HG03159 (cell line): ENCODE results near the gene LRRC28.

Experiments used
- ATAC-seq: cut with Tn5 transposase; IDR thresholded peaks from one replicate; pipeline ENCODE4 v1.9.1; 2021; ENCODE audit warnings: mild to moderate bottlenecking, moderate library complexity; ENCODE audit not compliant: unreplicated experiment

The LRRC28 gene

GRCh38 chr15:99414755-99415731 is 163.8 kb downstream of the LRRC28 start:
- ATAC-seq, result no peak

DNA sequence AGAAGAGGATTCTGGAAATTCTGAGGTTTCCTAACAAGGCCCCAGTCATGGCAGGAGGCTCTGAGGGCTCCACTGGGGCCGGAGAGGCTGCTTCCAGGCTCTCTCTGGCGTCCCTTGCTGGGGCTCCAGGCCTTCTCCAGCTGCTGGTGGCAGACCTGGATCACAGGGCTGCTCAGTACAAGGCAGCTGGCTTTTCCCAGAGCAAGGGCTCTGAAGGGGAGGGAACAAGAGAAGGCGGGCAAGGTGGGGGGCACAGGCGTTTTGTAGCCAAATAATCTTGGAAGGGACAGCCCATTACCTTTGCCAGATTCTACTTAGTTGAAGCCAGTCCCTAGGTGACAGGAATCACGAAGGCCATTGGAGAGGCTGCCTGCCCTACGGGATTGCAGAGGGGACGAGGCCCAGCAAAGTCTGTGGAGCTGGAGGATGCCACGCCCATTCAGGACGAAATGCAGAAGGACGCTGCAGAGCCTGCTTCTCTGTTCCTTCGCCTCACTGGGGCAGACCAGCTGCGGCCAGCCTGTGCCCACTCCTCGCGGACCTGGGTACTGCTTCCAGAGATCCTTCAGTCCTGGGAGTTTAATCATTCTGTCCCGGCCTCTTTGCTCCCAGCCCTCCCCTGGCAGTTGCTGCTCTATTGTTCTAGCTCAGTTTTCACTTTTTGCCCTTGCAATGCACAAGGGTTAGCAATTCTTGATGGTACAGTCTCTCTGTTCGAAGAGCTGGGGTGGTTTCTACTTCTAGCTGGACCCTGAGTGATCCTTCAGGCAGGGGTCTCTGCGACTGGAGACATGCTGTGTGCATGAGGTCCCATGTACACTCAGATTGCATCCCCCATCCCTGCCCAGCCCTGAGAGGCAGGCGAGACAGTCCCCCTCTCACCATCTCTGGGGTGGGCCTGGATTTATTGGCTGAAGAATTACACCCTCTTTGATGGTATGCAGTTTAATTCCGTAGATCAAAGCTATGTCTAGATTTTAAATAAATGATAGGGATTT is 165.2 kb downstream of the LRRC28 start:
- ATAC-seq, result no peak

DNA sequence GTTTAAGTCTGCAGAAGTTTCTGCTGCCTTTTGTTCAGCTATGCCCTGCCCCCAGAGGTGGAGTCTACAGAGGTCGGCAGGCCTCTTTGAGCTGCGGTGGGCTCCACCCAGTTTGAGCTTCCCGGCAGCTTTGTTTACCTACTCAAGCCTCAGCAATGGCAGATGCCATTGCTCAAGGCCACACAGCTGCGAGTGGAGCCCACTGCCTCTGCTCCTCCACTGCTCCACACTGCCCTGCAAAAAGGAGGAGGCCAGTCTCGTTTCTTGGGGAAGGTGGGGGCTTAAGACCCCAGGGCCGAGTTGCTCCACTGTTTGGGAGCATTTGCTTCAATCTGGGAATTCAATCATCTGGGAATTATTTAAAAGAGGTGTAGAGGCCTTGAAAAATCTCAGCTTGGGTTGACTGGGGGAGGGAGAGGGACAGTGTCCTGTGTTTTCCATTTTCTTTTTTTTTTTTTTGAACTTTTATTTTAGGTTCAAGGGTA is 169.9 kb downstream of the LRRC28 start:
- no peak for ATAC-seq

DNA sequence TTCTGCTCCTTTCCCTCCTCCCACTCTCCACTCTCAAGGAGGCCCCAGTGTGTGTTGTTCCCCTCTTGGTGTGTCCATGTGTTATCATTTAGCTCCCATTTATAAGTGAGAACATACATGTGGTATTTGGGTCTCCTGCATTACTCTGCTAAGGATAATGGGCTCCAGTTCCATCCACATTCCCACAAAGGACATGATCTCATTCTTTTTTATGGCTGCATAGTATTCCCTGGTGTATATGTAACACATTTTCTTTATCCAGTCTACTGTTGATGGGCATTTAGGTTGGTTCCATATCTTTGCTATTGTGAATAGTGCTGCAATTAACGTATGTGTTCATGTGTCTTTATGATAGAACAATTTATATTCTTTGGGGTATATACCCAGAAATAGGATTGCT is 170.5 kb downstream of the LRRC28 start:
- no peak for ATAC-seq

DNA sequence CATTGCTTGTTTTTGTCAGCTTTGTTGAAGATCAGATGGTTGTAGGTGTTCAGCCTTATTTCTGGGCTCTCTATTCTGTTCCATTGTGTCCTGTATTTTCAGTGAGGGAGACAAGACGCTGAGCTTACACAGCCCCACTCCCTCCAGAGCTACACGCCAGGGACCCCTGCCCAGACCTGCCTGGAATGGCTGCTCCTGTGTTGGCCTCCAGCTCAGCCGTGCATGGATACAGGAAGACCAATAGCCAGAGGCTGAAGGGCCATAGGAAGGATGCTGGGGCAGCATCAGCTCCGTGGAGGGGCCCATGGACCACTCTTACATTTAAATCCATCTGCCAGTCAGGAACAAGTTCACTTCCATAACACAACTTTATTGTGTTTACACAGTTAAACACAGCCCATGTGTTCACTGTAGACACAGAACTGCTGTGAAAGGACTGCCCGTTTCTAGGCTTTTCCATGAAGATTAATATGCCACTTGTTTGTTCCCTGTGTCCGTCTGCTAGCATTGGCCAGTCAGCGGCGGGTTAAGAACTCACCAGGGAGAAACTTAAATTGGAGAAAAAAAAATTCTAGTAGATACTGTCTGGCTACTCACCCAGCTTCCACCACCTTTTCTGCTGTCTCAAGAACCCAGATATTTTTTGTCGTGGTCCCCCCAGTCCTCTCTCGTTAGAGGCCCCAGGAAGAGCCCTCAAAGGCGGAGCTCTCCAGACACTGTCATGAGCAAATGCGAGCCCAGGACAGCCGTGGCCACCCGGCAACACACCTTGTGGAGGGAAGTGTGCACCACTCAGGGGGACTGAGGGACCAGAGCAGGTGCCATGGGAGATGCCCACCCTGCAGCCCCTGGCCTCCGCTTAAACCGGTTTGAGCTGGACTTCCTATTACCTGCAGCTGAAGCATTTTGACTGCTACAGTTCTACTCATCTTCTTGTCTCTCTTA is 172.2 kb downstream of the LRRC28 start:
- no peak for ATAC-seq

GRCh38 chr15:99424131-99424571 is 172.9 kb downstream of the LRRC28 start:
- no peak for ATAC-seq

DNA sequence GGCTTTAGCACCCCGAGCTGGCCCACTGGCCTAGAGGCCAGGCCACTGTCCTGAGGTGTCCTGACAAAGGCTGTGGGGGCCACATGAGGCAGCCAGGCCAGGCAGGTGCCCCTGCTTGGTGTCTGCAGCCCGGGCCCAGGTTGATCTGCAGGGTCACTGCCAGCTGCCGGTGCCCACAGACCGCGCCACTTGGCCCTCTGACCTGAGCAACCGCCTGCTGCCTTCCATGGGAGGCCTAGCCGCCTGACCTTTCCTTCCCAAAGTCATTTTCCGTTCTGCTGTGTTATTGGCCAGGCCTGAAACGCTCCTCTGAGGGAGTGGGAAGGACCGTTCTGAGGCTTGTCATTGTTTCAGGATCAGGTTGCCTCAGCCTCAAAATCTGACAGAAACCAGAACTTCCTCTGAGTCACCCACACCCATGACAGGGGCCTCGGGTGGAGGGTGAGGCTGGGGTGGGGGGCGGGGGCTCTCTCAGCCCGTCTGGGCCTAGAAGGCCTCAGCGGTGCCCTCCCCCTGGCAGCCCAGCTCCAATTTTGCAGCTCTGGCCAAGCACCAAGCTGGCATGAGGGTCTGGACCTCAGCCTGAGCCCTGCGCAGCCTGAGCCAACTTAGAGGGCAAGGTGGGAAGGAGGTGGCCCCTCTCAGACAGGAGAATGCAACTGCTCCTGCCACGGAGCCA is 173.8 kb downstream of the LRRC28 start:
- peak; percentile 74 for ATAC-seq

GRCh38 chr15:99425657-99426301 is 174.5 kb downstream of the LRRC28 start:
- no peak for ATAC-seq

- no peak for ATAC-seq
Observed at GRCh38 chr15:99426431-99427105, 175.3 kb downstream of the LRRC28 start.

DNA sequence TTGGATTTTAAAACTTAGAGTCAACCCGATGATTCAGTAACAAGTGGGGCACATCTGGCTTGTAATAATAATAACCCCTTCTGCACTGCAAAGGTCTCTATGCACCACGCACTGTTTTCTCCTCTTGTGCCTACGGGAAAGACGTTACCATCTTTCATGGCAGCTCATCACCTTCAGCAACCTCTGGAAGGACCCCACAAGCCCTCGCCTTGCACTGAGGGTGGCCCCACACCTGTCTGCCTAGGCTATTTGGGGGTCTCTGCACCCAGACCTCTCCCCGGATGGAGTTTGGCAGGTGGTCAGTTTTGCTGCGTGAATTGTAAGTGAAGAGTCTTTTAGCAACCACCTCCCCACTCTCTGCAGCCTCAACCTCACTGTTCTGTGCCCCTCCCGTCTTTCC is 175.9 kb downstream of the LRRC28 start:
- no peak for ATAC-seq

GRCh38 chr15:99427668-99428361 is 176.5 kb downstream of the LRRC28 start:
- ATAC-seq, result no peak

- ATAC-seq, result no peak
Observed at GRCh38 chr15:99429681-99430081, 178.4 kb downstream of the LRRC28 start.

DNA sequence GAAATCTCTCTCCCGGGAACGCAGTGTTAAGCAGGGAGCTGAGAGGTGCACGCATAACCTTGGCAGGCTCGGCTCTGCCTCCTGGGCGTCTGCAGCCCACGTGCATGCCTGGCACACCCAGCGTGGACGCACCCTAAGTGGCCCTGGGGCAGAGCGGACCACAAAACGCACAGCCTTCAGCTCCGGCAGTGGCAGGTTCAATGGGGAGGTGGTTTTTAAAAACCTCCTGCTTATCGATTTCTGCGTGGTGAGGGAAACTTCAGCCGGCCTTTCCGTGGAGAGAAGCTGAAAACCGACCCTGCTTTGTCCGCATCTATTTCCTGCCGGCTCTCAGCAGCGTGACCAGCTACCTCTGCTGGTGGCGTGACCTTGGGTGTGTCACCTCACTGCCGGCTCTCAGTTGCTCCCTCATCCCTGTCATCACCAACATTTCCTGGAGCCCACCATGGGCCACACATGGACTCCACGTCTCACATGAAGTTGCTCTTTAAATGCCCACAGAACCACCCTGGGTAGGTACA is 179.7 kb downstream of the LRRC28 start:
- ATAC-seq, result no peak

DNA sequence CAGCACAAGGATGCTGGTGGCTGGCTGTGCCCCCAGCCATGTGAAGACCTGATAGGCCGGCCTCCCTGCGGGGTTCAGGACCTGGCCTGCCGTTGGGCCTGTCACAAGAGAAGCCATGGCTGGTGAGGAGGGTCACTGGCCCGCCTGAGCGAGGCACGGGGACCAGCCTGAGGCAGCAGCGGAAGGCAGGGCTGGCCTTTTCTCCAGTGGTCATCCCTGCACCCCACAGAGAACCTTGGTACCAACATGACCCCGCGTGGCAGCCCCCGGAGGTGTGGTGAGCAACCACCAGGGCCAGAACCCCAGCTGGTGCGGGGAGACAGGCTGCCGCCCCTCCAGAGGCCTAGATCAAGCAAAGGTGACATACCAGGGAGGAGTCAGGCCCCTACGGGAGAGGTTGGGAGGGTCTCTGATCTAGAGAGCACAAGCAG is 180.4 kb downstream of the LRRC28 start:
- no peak for ATAC-seq

DNA sequence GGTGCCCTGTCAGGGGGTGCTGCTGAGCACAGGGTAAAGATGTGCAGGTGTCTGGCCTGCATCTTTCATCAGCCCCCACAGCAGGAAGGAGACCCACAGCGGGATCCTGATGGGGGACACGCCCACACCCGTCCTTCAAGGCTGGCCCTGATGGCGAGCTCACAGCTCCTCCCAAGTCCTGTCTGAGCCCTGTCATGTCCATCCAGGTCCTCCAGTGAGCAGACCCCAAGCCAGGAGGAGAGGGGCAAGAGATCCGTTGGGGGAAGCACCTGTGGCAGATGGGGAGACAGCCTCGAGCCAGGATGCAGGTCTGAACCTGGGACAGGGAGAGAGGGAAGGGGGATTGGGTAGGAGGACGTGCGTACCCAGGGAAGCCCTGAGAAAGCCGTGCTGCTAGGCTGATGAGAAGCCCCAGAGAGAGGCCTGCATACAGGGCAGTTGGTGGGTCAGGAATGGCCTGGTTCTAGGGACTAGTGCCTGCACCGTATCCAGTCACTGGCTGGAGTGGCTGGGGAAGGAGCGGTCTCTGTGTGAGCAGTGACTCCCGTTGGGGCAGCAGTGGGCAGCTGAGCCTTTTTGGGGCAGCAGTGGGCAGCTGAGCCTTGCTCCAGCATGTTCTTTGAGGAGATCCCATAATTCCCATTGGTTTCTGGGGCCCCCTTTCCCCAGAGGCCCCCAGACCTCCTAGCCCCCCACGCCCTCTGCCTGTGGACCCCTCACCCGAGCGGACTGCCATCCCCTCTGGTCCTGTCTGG is 181.2 kb downstream of the LRRC28 start:
- no peak for ATAC-seq

- ATAC-seq, result no peak
Observed at GRCh38 chr15:99433026-99433756, 181.9 kb downstream of the LRRC28 start.
